HG03175 (cell line): ENCODE data around the gene PLAC9.

Source experiments
- ATAC-seq: cut with Tn5 transposase; IDR thresholded peaks from one replicate; pipeline ENCODE4 v1.9.1; 2021; ENCODE audit warnings: mild to moderate bottlenecking, moderate library complexity; ENCODE audit not compliant: unreplicated experiment

PLAC9 gene

GRCh38 chr10:80177781-80178636, 45.5 kb downstream of the PLAC9 start:
- ATAC-seq, result no peak

GRCh38 chr10:80182986-80183385, 50.5 kb downstream of the PLAC9 start:
- ATAC-seq, result no peak

DNA sequence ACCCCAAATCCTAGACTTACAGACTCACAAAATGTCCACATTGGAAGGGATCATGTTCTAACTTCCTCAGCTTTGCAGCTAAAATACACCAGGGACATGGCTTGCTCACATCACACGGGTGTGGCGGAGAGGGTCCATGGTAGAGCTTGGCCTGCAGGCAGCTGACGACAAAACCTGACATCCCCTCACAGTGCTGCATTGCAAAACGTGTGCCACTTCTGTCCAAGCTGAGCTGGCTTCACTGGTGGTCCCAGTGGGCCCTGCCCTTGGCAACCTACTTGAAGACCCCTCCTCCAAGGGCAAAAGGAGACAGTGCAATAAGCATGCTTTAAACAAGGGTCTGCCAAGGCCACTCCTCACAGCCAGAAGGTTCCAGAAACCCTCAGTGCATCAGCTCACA, 50.9 kb downstream of the PLAC9 start:
- no peak for ATAC-seq

- ATAC-seq, result no peak
Measured at GRCh38 chr10:80184291-80184690, 51.8 kb downstream of the PLAC9 start.

- ATAC-seq, result no peak
Measured at GRCh38 chr10:80185578-80186299, 53.2 kb downstream of the PLAC9 start.

DNA sequence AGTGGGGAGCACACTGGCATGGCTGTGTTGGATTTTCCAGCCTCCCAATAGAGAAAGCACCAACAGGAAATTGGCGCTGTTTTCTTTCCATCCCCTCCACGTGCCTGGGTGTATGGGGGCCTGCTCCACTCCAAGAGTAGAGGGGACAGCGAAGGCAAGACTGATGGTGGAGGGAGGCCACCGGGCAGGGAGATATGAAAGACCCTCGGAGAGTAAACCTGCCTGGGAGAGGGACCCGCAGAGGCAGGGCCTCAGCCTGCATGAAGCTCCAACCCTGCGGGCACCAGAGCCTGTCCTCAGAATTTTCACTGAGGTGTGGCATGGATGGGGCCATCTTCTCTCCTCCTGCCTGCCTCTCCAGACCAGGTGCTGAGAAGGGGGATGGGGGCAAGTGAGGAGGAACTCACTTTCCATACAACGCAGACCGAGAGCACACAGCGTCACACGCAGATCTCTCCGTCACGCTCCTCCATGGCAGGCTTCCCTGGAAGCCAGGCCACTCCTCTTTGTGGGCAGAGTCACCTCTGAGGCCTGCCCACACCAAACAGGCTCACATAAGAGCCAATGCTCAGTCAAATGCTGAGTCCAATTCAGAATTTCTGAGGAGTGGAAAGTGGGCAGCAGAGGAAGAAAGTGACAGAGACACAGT, 54.0 kb downstream of the PLAC9 start:
- no peak for ATAC-seq

GRCh38 chr10:80187060-80187459, 54.5 kb downstream of the PLAC9 start:
- ATAC-seq, result no peak

- peak; percentile 90 for ATAC-seq
Measured at GRCh38 chr10:80187465-80188409, 55.2 kb downstream of the PLAC9 start.

DNA sequence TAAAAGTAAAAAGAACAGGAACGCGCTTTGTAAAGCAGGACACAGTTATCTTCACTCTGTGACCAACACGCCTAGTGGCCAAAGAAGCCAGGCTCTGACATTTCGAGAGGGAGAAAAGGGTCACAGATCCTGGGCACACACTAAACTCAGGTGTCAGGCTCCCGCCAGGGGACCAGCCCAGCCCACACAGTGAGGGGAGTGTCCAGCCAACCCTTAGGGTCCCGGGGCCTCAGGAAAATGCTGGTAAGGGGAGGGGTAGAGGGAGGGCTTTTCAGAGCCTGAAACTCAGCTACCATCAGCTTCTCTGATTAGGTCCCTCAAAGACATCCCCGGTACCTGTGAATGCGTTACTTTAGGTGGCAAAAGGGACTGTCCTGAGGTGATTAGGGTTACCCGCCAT, 56.2 kb downstream of the PLAC9 start:
- ATAC-seq, result no peak

- ATAC-seq, result no peak
Measured at GRCh38 chr10:80191589-80192270, 59.2 kb downstream of the PLAC9 start.

GRCh38 chr10:80192553-80192952, 60.0 kb downstream of the PLAC9 start:
- ATAC-seq, result no peak

DNA sequence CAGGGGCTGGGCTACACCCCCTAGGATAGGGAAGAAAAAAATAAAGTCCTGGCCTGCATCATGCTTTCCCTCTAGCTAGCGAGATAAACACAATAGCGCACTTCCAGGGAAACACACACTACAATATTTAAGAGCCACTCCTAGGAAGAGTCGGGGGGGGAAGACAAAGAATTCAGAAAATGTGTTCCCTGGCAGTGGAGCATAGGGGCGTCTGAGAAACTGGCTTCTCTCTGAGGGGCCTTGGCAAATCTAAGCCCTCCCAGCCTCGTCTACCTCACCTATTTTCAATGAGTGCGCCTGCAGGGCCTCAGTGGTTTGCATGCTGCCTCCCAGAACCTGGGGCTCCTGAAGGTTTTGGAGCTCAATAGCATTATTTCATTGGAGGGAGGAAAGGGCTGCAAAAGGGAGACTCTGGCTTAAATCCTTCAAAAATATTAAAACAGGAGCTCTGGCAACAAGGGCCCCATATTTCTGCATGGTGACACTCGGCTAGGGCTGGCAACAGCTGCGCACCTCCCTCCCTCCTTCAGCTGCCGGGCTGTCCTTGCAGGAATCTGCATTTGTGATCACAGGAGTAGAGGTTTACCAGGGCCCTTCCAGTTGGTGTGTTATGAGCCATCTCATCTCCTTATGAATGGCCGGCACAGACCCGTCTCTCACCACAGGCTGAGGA, 62.0 kb downstream of the PLAC9 start:
- ATAC-seq, result no peak
